Keratinocyte (primary cell): ENCODE measurements around the gene CAMSAP1.

ENCODE experiments used
- CTCF ChIP-seq, 3 experiments: IDR thresholded peaks in 1 of 3; conservative IDR thresholded peaks in 1 of 3; optimal IDR thresholded peaks in 1 of 3; 2 replicates in 2 of 3; 3 replicates in 1 of 3; pipeline versions ENCODE3 to v1.5.1; 2011; ENCODE audit warnings: low read length in 3 of 3, mild to moderate bottlenecking in 3 of 3, moderate library complexity in 2 of 3, control low read depth in 1 of 3, inconsistent platforms in 1 of 3; ENCODE audit not compliant: insufficient read depth in 2 of 3; ENCODE audit errors: extremely low read depth in 1 of 3
- EZH2 ChIP-seq: IDR thresholded peaks from one replicate; pipeline ENCODE4 v1.6.1; 2012; ENCODE audit warnings: inconsistent platforms, mild to moderate bottlenecking, low read length, moderate library complexity

- no peak for TF ChIP-seq CTCF (optimal IDR thresholded peaks at IDR 0.05 in 1 of 3, IDR thresholded peaks at IDR 0.05 in 1 of 3, conservative IDR thresholded peaks at IDR 0.05 in 1 of 3; ENCODE audit: extremely low read depth in 1 of 3, insufficient read depth in 2 of 3, low read length in 3 of 3)
- no peak for TF ChIP-seq EZH2
These were observed 3.4 kb upstream of the CAMSAP1 start for GRCh38 chr9:135910757-135911156.
